A549 (cell line): Measurements from ENCODE around the gene EML5. TPM values are rescaled to one million over a fixed set of nuclear protein-coding genes. Genes with fewer than 3 reads are reported as not detected.

ENCODE experiments used
- ATAC-seq, 2 experiments: fragments of 200-7000 bp in 1 of 2; fragments of >200 bp in 1 of 2; cut with Nextera tagmentation in 1 of 2; cut with Tn5 transposase in 1 of 2; 3 replicates each; pipeline versions ENCODE4 v1.8.0 to v1.9.1; 2018 to 2020; ENCODE audit warnings: mild to moderate bottlenecking in 1 of 2, moderate library complexity in 1 of 2
- CTCF ChIA-PET: fragments of 300-600 bp; sonication (Branson Sonifier 250); formaldehyde crosslinking; extraction: SDS; loops from one replicate; lab custom pipeline; 2021; ENCODE audit warnings: antibody characterized with exemption, inconsistent platforms; lab: Yijun Ruan, JAX
- POLR2A ChIA-PET: fragments of 350-600 bp; formaldehyde crosslinking; extraction: SDS; loops from one replicate; lab custom pipeline; 2021; ENCODE audit warnings: antibody characterized with exemption, inconsistent platforms; lab: Yijun Ruan, JAX
- DNase-seq, 2 experiments: peaks; one replicate each; pipeline versions ENCODE4 v3.0.0 to v3.0.0-alpha.2; 2011 to 2016; ENCODE audit warnings: low read depth in 1 of 2, low spot score in 1 of 2
- FAIRE-seq: peaks from 2 replicates; lab custom pipeline; 2011; peaks lifted over from hg19 to GRCh38; lab: Jason Lieb, UNC
- H3K27ac ChIP-seq, 2 experiments: fragments of >200 bp; sonication (Bioruptor Twin); formaldehyde crosslinking; 3 replicates each; pipeline ENCODE4 v1.5.1; 2016 to 2017
- H3K4me1 ChIP-seq: fragments of >200 bp; sonication (Bioruptor Twin); formaldehyde crosslinking; 3 replicates; pipeline ENCODE4 v1.6.1; 2016
- H3K4me2 ChIP-seq: fragments of >200 bp; sonication (Bioruptor Twin); formaldehyde crosslinking; 3 replicates; pipeline ENCODE4 v1.6.1; 2016
- H3K4me3 ChIP-seq: fragments of >200 bp; sonication (Bioruptor Twin); formaldehyde crosslinking; 3 replicates; pipeline ENCODE4 v1.5.1; 2016
- H3K9me3 ChIP-seq: fragments of >200 bp; sonication (Bioruptor Twin); formaldehyde crosslinking; 3 replicates; pipeline ENCODE4 v1.6.1; 2016
- BHLHE40 ChIP-seq: IDR thresholded peaks from 2 replicates; pipeline ENCODE4 v1.6.1; 2012; ENCODE audit warnings: low read depth, low read length, inconsistent platforms
- FOSB ChIP-seq: fragments of 250-450 bp; sonication (Bioruptor Pico); IDR thresholded peaks from 2 replicates; pipeline ENCODE4 v1.5.0; 2020; ENCODE audit warnings: mild to moderate bottlenecking, moderate library complexity
- FOSL2 ChIP-seq, 2 experiments: fragments of 450-650 bp in 1 of 2; fragments of >200 bp in 1 of 2; sonication (Bioruptor Twin) in 1 of 2; formaldehyde crosslinking; IDR thresholded peaks; 2 replicates each; pipeline versions ENCODE4 v1.5.0 to v1.6.1; 2016 to 2020; ENCODE audit warnings: mild to moderate bottlenecking in 1 of 2, moderate library complexity in 1 of 2
- FOXS1 ChIP-seq: fragments of 250-450 bp; sonication (Bioruptor Pico); IDR thresholded peaks from 2 replicates; pipeline ENCODE4 v1.5.0; 2020; ENCODE audit warnings: mild to moderate bottlenecking, moderate library complexity
- HDAC2 ChIP-seq: fragments of 200-600 bp; sonication (generic); IDR thresholded peaks from 2 replicates; pipeline ENCODE4 v1.6.1; 2016
- HOXB5 ChIP-seq: fragments of 250-450 bp; sonication (Bioruptor Pico); IDR thresholded peaks from 2 replicates; pipeline ENCODE4 v1.5.0; 2020; ENCODE audit warnings: mild to moderate bottlenecking, moderate library complexity
- JUN ChIP-seq, 2 experiments: fragments of >200 bp; sonication (Bioruptor Twin); formaldehyde crosslinking; IDR thresholded peaks; 2 replicates in 1 of 2; 3 replicates in 1 of 2; pipeline ENCODE4 v1.6.1; 2016 to 2017
- JUNB ChIP-seq: fragments of >200 bp; sonication (Bioruptor Twin); formaldehyde crosslinking; IDR thresholded peaks from 2 replicates; pipeline ENCODE4 v1.6.1; 2016
- MAZ ChIP-seq: fragments of 150-350 bp; IDR thresholded peaks from 2 replicates; pipeline ENCODE4 v1.6.1; 2014; ENCODE audit warnings: antibody characterized with exemption, low read depth, low read length, borderline replicate concordance
- NFE2L2 ChIP-seq: fragments of 150-350 bp; conservative IDR thresholded peaks from 2 replicates; pipeline ENCODE4 v1.6.1; 2014; ENCODE audit warnings: low read length
- NPAS2 ChIP-seq: fragments of 250-450 bp; sonication (Bioruptor Pico); IDR thresholded peaks from 2 replicates; pipeline ENCODE4 v1.8.0; 2022; ENCODE audit warnings: mild to moderate bottlenecking, moderate library complexity, borderline replicate concordance
- PHF8 ChIP-seq: fragments of 200-600 bp; sonication (generic); IDR thresholded peaks from 2 replicates; pipeline ENCODE4 v1.6.1; 2016; ENCODE audit warnings: low read depth, mild to moderate bottlenecking, antibody characterized with exemption, moderate library complexity, borderline replicate concordance
- RAD21 ChIP-seq, 2 experiments: fragments of >200 bp in 1 of 2; sonication (Bioruptor Twin) in 1 of 2; formaldehyde crosslinking in 1 of 2; IDR thresholded peaks in 1 of 2; conservative IDR thresholded peaks in 1 of 2; 2 replicates in 1 of 2; 3 replicates in 1 of 2; pipeline ENCODE4 v1.6.1; 2012 to 2018; ENCODE audit warnings: inconsistent platforms in 1 of 2
- RARB ChIP-seq: fragments of 250-450 bp; sonication (Bioruptor Pico); IDR thresholded peaks from 2 replicates; pipeline ENCODE4 v1.8.0; 2021; ENCODE audit warnings: mild to moderate bottlenecking, moderate library complexity
- RCOR1 ChIP-seq: fragments of 150-350 bp; IDR thresholded peaks from 2 replicates; pipeline ENCODE4 v1.6.1; 2014; ENCODE audit warnings: antibody characterized with exemption, low read length, low read depth
- SMC3 ChIP-seq: fragments of >200 bp; sonication (Bioruptor Twin); formaldehyde crosslinking; IDR thresholded peaks from 3 replicates; pipeline ENCODE4 v1.6.1; 2018; ENCODE audit warnings: inconsistent platforms
- SREBF2 ChIP-seq: fragments of 450-650 bp; IDR thresholded peaks from 2 replicates; pipeline ENCODE4 v1.6.1; 2014; ENCODE audit warnings: mild to moderate bottlenecking, moderate library complexity
- WGBS: methylation state at CpG from one replicate; pipeline ENCODE4 v1.1.6; 2017; ENCODE audit errors: missing lambda C conversion rate; 5-methylcytosine and 5-hydroxymethylcytosine counted together
- polyA plus RNA-seq, 4 experiments: library from polyadenylated mRNA; depleted of rRNA in 3 of 4; stranded (reverse); fragments of >200 nt; fragmentation: RNase III in 1 of 4; extraction: RNeasy Plus Mini Kit Qiagen cat#74134 plus additional on column Dnase treatment in 1 of 4; gene quantifications; 2 replicates in 3 of 4; 3 replicates in 1 of 4; pipeline ENCODE4 v1.2.3, GENCODE V29; 2011 to 2017
- TF ChIP-seq, protein P1 (sequence below): IDR thresholded peaks from 2 replicates; pipeline ENCODE4 v1.6.1; 2012
- TF ChIP-seq, protein P2 (sequence below): IDR thresholded peaks from 2 replicates; pipeline ENCODE4 v1.6.1; 2012
- TF ChIP-seq, protein P3 (sequence below): fragments of >200 bp; sonication (Bioruptor Twin); formaldehyde crosslinking; IDR thresholded peaks from 3 replicates; pipeline ENCODE4 v1.5.1; 2016

The EML5 gene
- polyA plus RNA-seq, 2 of the 4 experiments (the other 2 are of a cell fraction): 0.44 to 0.62 TPM

DNA sequence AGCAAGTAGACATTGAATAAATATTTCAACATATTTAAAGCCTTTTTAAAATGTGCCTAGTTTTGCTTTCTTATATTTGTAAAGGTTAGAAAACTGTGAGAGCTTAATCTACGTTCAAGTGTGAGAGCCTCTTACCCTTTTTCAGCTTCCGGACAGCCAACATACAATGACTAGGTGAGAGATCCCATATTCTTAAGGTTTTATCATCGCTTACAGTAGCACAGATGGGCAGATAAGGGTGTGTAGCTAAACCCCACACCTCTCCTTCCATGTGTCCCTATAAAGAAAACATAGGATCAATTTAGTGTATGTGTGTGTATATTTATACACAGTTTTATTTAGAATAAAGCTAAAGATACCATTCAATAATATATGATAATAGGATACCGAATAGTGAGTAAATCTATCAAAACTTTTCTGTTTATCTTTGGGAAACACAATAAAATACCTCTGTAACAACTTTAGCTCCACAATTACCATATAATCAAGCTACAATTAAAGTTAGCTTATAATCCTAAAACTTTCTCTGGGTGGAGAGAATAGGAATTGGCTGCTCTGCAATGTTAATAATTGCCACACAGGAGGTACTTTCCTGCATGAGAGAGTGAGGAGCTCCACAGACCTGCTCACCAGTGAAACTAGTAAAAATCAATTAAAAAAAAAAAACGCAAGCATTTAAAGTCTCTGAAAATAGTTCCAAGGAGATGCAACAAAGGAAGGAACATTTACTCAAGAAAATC lies 110.8 kb downstream of the EML5 start (continued):
- TF ChIP-seq NFE2L2: no peak
- TF ChIP-seq, protein P1, sequence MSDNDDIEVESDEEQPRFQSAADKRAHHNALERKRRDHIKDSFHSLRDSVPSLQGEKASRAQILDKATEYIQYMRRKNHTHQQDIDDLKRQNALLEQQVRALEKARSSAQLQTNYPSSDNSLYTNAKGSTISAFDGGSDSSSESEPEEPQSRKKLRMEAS: no peak

DNA sequence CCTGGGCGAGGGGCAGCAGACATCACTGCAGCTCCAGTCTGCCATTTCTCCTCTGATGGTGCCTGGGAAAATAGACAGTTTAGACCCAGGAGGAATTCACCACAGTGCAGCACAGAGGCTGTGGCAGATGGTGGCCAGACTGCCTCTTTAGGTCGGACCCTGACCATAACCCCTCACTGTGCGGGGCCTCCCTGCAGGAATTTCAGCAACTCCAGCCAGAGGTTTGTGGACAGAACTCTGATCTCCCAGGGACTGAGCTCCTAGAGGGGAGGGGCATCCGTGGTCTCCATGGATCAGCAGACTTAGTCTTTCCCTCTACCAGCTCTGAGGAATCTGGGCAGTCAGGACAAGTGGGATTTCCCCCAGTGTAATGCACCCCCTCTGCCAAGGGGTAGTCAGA lies 123.4 kb downstream of the EML5 start:
- H3K4me1 ChIP-seq: no peaks in the 10 kb centered on the region

DNA sequence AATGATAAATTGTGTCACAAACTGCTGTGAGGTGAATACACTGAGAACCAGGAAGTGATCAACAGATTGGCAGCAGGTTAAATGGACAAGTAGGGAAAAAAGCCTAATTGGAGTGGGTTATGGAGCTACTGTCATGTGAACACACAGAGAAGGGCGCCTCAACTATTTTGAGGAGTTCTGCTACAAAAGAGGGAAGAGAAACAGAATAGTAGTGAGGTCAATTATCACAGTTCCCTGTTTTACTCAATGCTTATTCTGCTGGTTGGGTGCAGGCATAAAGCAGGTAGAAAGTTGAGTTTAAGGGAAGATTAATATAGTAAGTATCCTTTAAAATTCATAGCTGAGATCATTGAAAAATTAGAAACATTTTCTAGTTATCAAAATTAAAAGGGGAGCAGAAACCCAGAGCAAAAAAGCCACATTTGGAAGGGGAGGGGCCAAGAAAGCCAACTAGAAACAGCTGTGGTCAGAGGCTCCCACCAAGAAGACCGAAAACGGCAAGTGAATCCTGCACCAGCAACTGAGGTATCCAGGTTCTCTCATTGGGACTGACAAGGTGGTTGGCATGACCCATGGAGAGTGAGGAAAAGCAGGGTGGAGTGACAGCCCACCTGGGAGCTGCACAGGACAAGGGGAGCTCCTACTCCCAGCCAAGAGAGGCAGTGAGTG lies 124.2 kb downstream of the EML5 start:
- FAIRE-seq: no peak
- H3K9me3 ChIP-seq: peaks cover 2% of the 10 kb centered on the region; the same call in 1 of the 3 replicates
- ChIA-PET CTCF (interaction anchor here (0.7 to 4.6 kb wide), 22 partner anchors 9 to 1568 kb away, joined by 3 to 24 read pairs (median 4); partner anchors contain the start of genes EML5 and TTC8), POLR2A (no interaction called here)
- H3K4me1 ChIP-seq: no peaks in the 10 kb centered on the region
- H3K27ac ChIP-seq: no peak overlapping the region
- no peak overlapping the region for H3K4me2 ChIP-seq
- H3K4me3 ChIP-seq: no peak overlapping the region
- WGBS: 72% methylated on average over 3 of the region's 3 CpGs
- TF ChIP-seq SREBF2: no peak
- TF ChIP-seq, protein P2, sequence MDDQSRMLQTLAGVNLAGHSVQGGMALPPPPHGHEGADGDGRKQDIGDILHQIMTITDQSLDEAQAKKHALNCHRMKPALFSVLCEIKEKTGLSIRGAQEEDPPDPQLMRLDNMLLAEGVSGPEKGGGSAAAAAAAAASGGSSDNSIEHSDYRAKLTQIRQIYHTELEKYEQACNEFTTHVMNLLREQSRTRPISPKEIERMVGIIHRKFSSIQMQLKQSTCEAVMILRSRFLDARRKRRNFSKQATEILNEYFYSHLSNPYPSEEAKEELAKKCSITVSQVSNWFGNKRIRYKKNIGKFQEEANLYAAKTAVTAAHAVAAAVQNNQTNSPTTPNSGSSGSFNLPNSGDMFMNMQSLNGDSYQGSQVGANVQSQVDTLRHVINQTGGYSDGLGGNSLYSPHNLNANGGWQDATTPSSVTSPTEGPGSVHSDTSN: no peak
- DNase-seq: no peak
- ATAC-seq: no peak

More for the DNA sequence above, 123.4 kb downstream of the EML5 start:
- WGBS: 35% methylated on average over 4 of the region's 4 CpGs
- ATAC-seq: no peak
- TF ChIP-seq RARB (no peak), JUN (IDR thresholded peaks at IDR 0.05) (no peak), MAZ (no peak), NFE2L2 (no peak), FOSL2 (IDR thresholded peaks at IDR 0.05) (no peak), FOSL2 (CRISPR knock-in tag; IDR thresholded peaks at IDR 0.05) (no peak), FOXS1 (CRISPR knock-in tag) (no peak), FOSB (CRISPR knock-in tag) (no peak), BHLHE40 (no peak), RCOR1 (no peak), NPAS2 (CRISPR knock-in tag) (no peak), HOXB5 (no peak), HDAC2 (no peak)
- no peak for FAIRE-seq
- no peak overlapping the region for H3K4me3 ChIP-seq
- no peak overlapping the region for H3K27ac ChIP-seq
- H3K4me2 ChIP-seq: no peak overlapping the region
- DNase-seq: no peak
- peaks cover 2% of the 10 kb centered on the region; the same call in 1 of the 3 replicates for H3K9me3 ChIP-seq
- POLR2A ChIA-PET: no interaction called here
- CTCF ChIA-PET: interaction anchor here (0.7 to 4.6 kb wide), 8 partner anchors 8 to 1567 kb away, joined by 3 to 24 read pairs (median 5); partner anchors contain the start of gene EML5

DNA sequence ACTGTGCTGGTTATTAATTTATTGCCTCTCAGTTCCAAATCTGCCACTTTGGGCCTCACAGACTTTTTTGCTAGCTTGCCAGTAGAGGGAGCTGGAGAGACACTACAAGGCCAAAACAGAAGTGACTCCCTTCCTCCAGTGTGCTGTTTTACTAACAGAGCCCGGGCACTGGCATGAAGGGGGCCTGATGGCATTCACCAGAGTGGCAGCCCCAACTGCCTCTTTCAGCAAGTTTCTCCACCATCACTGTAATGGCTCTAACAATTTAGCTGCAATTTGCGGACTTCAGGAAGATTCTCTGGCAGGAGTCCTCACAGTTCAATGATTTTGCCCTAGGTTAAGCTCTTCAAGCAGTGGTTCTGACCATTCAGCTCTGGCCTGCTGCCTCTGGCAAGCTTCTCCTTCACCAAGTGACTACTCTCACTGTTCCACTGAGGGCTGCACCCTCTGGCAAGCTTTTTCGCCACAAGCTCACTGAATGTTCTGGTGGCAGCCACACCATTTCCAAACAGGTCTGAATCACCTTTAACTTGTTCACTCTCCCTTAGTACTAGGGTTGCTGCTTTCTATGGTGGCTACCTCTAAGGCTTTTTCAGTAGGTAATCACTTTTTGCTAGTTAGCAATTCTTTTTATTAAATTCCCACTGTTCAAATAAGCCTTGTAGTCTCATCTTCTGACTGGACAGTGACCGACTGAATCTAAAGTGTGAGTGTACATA lies 125.0 kb downstream of the EML5 start:
- H3K9me3 ChIP-seq: peaks cover 2% of the 10 kb centered on the region; the same call in 1 of the 3 replicates
- ChIA-PET CTCF (interaction anchor here (0.8 to 4.6 kb wide), 43 partner anchors 9 to 1251 kb away, joined by 3 to 24 read pairs (median 4); partner anchors contain the start of genes EML5 and TTC8), POLR2A (no interaction called here)
- DNase-seq (peak; percentile 67 to 78), FAIRE-seq (no peak), ATAC-seq (peak; percentile 90 to 96)
- peak; percentile 77 for TF ChIP-seq SMC3
- TF ChIP-seq, protein P3, sequence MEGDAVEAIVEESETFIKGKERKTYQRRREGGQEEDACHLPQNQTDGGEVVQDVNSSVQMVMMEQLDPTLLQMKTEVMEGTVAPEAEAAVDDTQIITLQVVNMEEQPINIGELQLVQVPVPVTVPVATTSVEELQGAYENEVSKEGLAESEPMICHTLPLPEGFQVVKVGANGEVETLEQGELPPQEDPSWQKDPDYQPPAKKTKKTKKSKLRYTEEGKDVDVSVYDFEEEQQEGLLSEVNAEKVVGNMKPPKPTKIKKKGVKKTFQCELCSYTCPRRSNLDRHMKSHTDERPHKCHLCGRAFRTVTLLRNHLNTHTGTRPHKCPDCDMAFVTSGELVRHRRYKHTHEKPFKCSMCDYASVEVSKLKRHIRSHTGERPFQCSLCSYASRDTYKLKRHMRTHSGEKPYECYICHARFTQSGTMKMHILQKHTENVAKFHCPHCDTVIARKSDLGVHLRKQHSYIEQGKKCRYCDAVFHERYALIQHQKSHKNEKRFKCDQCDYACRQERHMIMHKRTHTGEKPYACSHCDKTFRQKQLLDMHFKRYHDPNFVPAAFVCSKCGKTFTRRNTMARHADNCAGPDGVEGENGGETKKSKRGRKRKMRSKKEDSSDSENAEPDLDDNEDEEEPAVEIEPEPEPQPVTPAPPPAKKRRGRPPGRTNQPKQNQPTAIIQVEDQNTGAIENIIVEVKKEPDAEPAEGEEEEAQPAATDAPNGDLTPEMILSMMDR: peak; percentile 87
- peak; percentile 85 to 90 for TF ChIP-seq RAD21 (conservative IDR thresholded peaks at IDR 0.05 in 1 of 2, IDR thresholded peaks at IDR 0.05 in 1 of 2)
- TF ChIP-seq PHF8: no peak
- no peak for TF ChIP-seq JUNB
- no peak overlapping the region for H3K27ac ChIP-seq
- WGBS: 55% methylated on average over 4 of the region's 4 CpGs
- no peaks in the 10 kb centered on the region for H3K4me1 ChIP-seq
- no peak overlapping the region for H3K4me2 ChIP-seq
- H3K4me3 ChIP-seq: no peak overlapping the region
